K562 (cell line): ENCODE measurements around the gene GRAMD4. TPM values are rescaled to one million over a fixed set of nuclear protein-coding genes. Genes with fewer than 3 reads are reported as not detected.

Experiments
- ATAC-seq: fragments of 200-7000 bp; cut with Tn5 transposase; 3 replicates; pipeline ENCODE4 v1.9.1; 2020; ENCODE audit warnings: moderate library complexity
- BruUV-seq: library from RNA; stranded (reverse); fragments of 400-500 nt; replicated peaks from 2 replicates; lab custom pipeline; 2021; lab: Mats Ljungman, UMichigan
- CTCF ChIA-PET: fragments of 300-600 bp; formaldehyde crosslinking; extraction: SDS; loops from one replicate; lab custom pipeline; 2021; ENCODE audit warnings: low intra/inter-chr PET ratio; lab: Yijun Ruan, JAX
- POLR2A ChIA-PET: fragments of 300-600, 350-650 bp; sonication (Branson Sonifier 250); formaldehyde crosslinking; extraction: SDS; loops from one replicate; lab custom pipeline; 2021; ENCODE audit warnings: antibody characterized with exemption, inconsistent platforms; lab: Yijun Ruan, JAX
- DNase-seq, 4 experiments: peaks; one replicate each; pipeline versions ENCODE4 v3.0.0 to v3.0.0-alpha.2; 2011 to 2018; ENCODE audit warnings: low spot score in 3 of 4, mixed read lengths in 3 of 4; ENCODE audit errors: extremely low read depth in 1 of 4
- FAIRE-seq: peaks from 2 replicates; lab custom pipeline; 2011; peaks lifted over from hg19 to GRCh38; lab: Jason Lieb, UNC
- H2AFZ ChIP-seq: 2 replicates; pipeline ENCODE4 v1.6.0; 2011; ENCODE audit warnings: low read depth, low read length, control low read depth, inconsistent platforms
- H3K27ac ChIP-seq: fragments of 200-600 bp; 3 replicates; pipeline ENCODE4 v1.8.0; 2011; ENCODE audit warnings: low read depth, mild to moderate bottlenecking, control low read depth, inconsistent platforms, low read length, moderate library complexity, mixed read lengths; ENCODE audit errors: extremely low read depth
- H3K27me3 ChIP-seq, 2 experiments: fragments of 300-600 bp in 1 of 2; 2 replicates in 1 of 2; 3 replicates in 1 of 2; pipeline versions ENCODE4 v1.6.0 to v1.8.0; 2011; ENCODE audit warnings: inconsistent platforms in 2 of 2, low read length in 2 of 2, mild to moderate bottlenecking in 1 of 2, mixed read lengths in 1 of 2, moderate library complexity in 1 of 2; ENCODE audit not compliant: control insufficient read depth in 2 of 2, insufficient read depth in 2 of 2
- H3K36me3 ChIP-seq: fragments of 300-600 bp; 3 replicates; pipeline ENCODE4 v1.8.0; 2011; ENCODE audit warnings: mild to moderate bottlenecking, low read length, inconsistent platforms; ENCODE audit not compliant: control insufficient read depth, insufficient read depth
- H3K4me1 ChIP-seq, 2 experiments: fragments of 200-600 bp in 1 of 2; replicated peaks in 1 of 2; 2 replicates in 1 of 2; 3 replicates in 1 of 2; pipeline versions ENCODE4 v1.5.1 to v1.8.0; 2011; ENCODE audit warnings: inconsistent platforms in 2 of 2, low read length in 2 of 2, mild to moderate bottlenecking in 1 of 2, mixed read lengths in 1 of 2, moderate library complexity in 1 of 2; ENCODE audit not compliant: control insufficient read depth in 2 of 2, insufficient read depth in 2 of 2
- H3K4me2 ChIP-seq: 2 replicates; pipeline ENCODE4 v1.6.1; 2011; ENCODE audit warnings: low read length, control low read depth, inconsistent platforms, mixed read lengths; ENCODE audit not compliant: insufficient read depth
- H3K4me3 ChIP-seq: fragments of 200-600 bp; sonication (generic), shearing (Covaris generic); 2 replicates; pipeline ENCODE4 v1.5.1; 2016; ENCODE audit warnings: control low read depth, inconsistent platforms
- H3K79me2 ChIP-seq: fragments of 200-600 bp; 3 replicates; pipeline ENCODE4 v1.8.0; 2011; ENCODE audit warnings: low read length, inconsistent platforms; ENCODE audit not compliant: control insufficient read depth, insufficient read depth
- H3K9ac ChIP-seq, 2 experiments: 2 replicates each; pipeline versions ENCODE4 v1.6.0 to v1.6.1; 2011; ENCODE audit warnings: low read depth in 2 of 2, low read length in 2 of 2, control low read depth in 1 of 2, inconsistent platforms in 1 of 2, mild to moderate bottlenecking in 1 of 2, mixed read lengths in 1 of 2; ENCODE audit not compliant: insufficient read depth in 1 of 2
- H3K9me1 ChIP-seq: one replicate; pipeline ENCODE4 v1.6.0; 2011; ENCODE audit warnings: inconsistent platforms, mild to moderate bottlenecking, low read length, moderate library complexity; ENCODE audit not compliant: control insufficient read depth, insufficient read depth
- H3K9me3 ChIP-seq: replicated peaks from 2 replicates; pipeline ENCODE4 v1.5.1; 2011; ENCODE audit warnings: low read depth, low read length, inconsistent platforms; ENCODE audit not compliant: control insufficient read depth, insufficient read depth
- H4K20me1 ChIP-seq: replicated peaks from 2 replicates; pipeline ENCODE4 v1.6.1; 2011; ENCODE audit warnings: low read length, inconsistent platforms, mixed read lengths; ENCODE audit not compliant: control insufficient read depth, insufficient read depth
- CBX5 ChIP-seq: IDR thresholded peaks from 2 replicates; pipeline ENCODE4 v1.6.1; 2014; ENCODE audit warnings: low read depth, borderline replicate concordance
- ELF2 ChIP-seq: fragments of 250-450 bp; sonication (Bioruptor Pico); IDR thresholded peaks from 2 replicates; pipeline ENCODE4 v1.5.0; 2021; ENCODE audit warnings: mild to moderate bottlenecking
- ELF4 ChIP-seq: fragments of 450-650 bp; formaldehyde crosslinking; IDR thresholded peaks from 2 replicates; pipeline ENCODE4 v1.4.0; 2022; ENCODE audit warnings: missing genetic modification characterization
- GTF3C2 ChIP-seq: IDR thresholded peaks from 3 replicates; pipeline ENCODE4 v1.6.1; 2011; ENCODE audit warnings: borderline replicate concordance, mild to moderate bottlenecking, moderate library complexity; ENCODE audit not compliant: insufficient read length; ENCODE audit errors: extremely low read depth
- MED1 ChIP-seq: sonication (generic); formaldehyde crosslinking; IDR thresholded peaks from 2 replicates; pipeline ENCODE4 v1.8.1; 2023; ENCODE audit warnings: missing genetic modification reagents, borderline replicate concordance
- ZBTB5 ChIP-seq: fragments of 450-650 bp; IDR thresholded peaks from 2 replicates; pipeline ENCODE4 v1.6.1; 2017; ENCODE audit warnings: antibody characterized with exemption
- ZBTB7A ChIP-seq: IDR thresholded peaks from 2 replicates; pipeline ENCODE4 v1.6.1; 2011; ENCODE audit warnings: low read depth, mild to moderate bottlenecking, low read length, moderate library complexity, borderline replicate concordance; ENCODE audit not compliant: control insufficient read depth
- ZNF445 ChIP-seq: fragments of 250-450 bp; sonication (Bioruptor Pico); IDR thresholded peaks from 2 replicates; pipeline ENCODE4 v1.4.0; 2020; ENCODE audit warnings: low read depth, mild to moderate bottlenecking, moderate library complexity
- ZNF507 ChIP-seq: conservative IDR thresholded peaks from 2 replicates; pipeline ENCODE4 v1.6.1; 2017; ENCODE audit warnings: missing genetic modification characterization, missing compliant biosample characterization
- ZNF707 ChIP-seq: fragments of 250-450 bp; sonication (Bioruptor Pico); conservative IDR thresholded peaks from 2 replicates; pipeline ENCODE4 v1.8.0; 2022; ENCODE audit warnings: inconsistent platforms, mild to moderate bottlenecking, moderate library complexity
- WGBS: fragments of 100-300 bp; shearing (Covaris generic); methylation state at CpG from one replicate; pipeline ENCODE4 v1.1.6; 2016; ENCODE audit warnings: low coverage, mixed read lengths; ENCODE audit not compliant: insufficient coverage; ENCODE audit errors: missing lambda C conversion rate; 5-methylcytosine and 5-hydroxymethylcytosine counted together
- in situ Hi-C: fragments of 300-500 bp; cut with MboI; formaldehyde crosslinking; loops from 4 replicates; pipeline ENCODE4 v1.15.0; 2018; ENCODE audit warnings: inconsistent platforms, mixed read lengths
- intact Hi-C: fragments of 100-400 bp; cut with micrococcal nuclease; formaldehyde crosslinking; loops from 2 replicates; pipeline ENCODE4 v1.14.2; 2022
- polyA plus RNA-seq, 8 experiments: library from polyadenylated mRNA; depleted of rRNA in 4 of 8; stranded (reverse) in 5 of 8; unstranded in 3 of 8; fragments of >200 nt; fragmentation: Nextera tagmentation in 2 of 8; fragmentation: Illumina TruSeq in 1 of 8; extraction: Ambion mirVana in 2 of 8; extraction: Trizol in 1 of 8; gene quantifications; 2 replicates each; pipeline versions ENCODE4 v1.2.1 to v1.2.3, GENCODE V29; 2011 to 2014; ENCODE audit warnings: inconsistent platforms in 1 of 8, missing spikeins in 1 of 8
- total RNA-seq, 7 experiments: library from RNA; depleted of rRNA in 6 of 7; stranded (reverse); fragments of >200 nt in 6 of 7; fragmentation: Illumina TruSeq in 2 of 7; extraction: Trizol in 2 of 7; gene quantifications; 2 replicates each; pipeline versions ENCODE4 v1.2.1 to v1.2.3, GENCODE V29; 2011 to 2021; ENCODE audit warnings: low replicate concordance in 1 of 7
- TF ChIP-seq, protein P1 (sequence below), 2 experiments: IDR thresholded peaks; 2 replicates each; pipeline ENCODE4 v1.6.1; 2012; ENCODE audit warnings: improper control_type of control experiment in 2 of 2, low read depth in 2 of 2, low read length in 2 of 2, borderline replicate concordance in 1 of 2

The GRAMD4 gene
- total and polyA plus RNA-seq, 9 of the 15 experiments (the other 6 are each of a cell fraction or from before 2014, with no cell fraction given): 0.18 to 44.8 (median 18.6) TPM

GRCh38 chr22:46614025-46614931 is 5.9 kb upstream of the GRAMD4 start:
- Histone ChIP-seq H3K27ac (no peak overlapping the region), H3K79me2 (peaks cover 69% of the 10 kb centered on the region), H4K20me1 (no peaks in the 10 kb centered on the region), H3K27me3 (no peaks in the 10 kb centered on the region), H2AFZ (no peak overlapping the region), H3K36me3 (no peaks in the 10 kb centered on the region), H3K4me3 (no peak overlapping the region), H3K4me2 (no peak overlapping the region), H3K9me3 (peaks cover 1% of the 10 kb centered on the region; the same call in 1 of the 2 replicates), H3K9ac (no peak overlapping the region), H3K4me1 (peaks cover 0 to 47% of the 10 kb centered on the region in 2 experiments; a peak in 3 of 5 replicates), H3K9me1 (no peaks in the 10 kb centered on the region)
- WGBS: 91% methylated on average over 21 of the region's 31 CpGs
- intact Hi-C loops: no loop called here
- POLR2A ChIA-PET: no interaction called here
- FAIRE-seq (no peak), DNase-seq (no peak), ATAC-seq (no peak)
- BruUV-seq: no TSS peak
- in situ Hi-C loops: no loop called here
- CTCF ChIA-PET: no interaction called here
- no peak for TF ChIP-seq ZNF507
- TF ChIP-seq, protein P1, sequence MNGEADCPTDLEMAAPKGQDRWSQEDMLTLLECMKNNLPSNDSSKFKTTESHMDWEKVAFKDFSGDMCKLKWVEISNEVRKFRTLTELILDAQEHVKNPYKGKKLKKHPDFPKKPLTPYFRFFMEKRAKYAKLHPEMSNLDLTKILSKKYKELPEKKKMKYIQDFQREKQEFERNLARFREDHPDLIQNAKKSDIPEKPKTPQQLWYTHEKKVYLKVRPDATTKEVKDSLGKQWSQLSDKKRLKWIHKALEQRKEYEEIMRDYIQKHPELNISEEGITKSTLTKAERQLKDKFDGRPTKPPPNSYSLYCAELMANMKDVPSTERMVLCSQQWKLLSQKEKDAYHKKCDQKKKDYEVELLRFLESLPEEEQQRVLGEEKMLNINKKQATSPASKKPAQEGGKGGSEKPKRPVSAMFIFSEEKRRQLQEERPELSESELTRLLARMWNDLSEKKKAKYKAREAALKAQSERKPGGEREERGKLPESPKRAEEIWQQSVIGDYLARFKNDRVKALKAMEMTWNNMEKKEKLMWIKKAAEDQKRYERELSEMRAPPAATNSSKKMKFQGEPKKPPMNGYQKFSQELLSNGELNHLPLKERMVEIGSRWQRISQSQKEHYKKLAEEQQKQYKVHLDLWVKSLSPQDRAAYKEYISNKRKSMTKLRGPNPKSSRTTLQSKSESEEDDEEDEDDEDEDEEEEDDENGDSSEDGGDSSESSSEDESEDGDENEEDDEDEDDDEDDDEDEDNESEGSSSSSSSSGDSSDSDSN (IDR thresholded peaks at IDR 0.05; ENCODE audit: borderline replicate concordance in 1 of 2, low read depth in 2 of 2, low read length in 2 of 2): no peak
- TF ChIP-seq ELF4 (CRISPR knock-in tag): no peak
- TF ChIP-seq ZBTB7A: no peak
- TF ChIP-seq CBX5: no peak
- no peak for TF ChIP-seq ZNF445 (CRISPR knock-in tag)
- no peak for TF ChIP-seq ZBTB5
- no peak for TF ChIP-seq ZNF707 (CRISPR knock-in tag)
- no peak for TF ChIP-seq ELF2 (CRISPR knock-in tag)
- no peak for TF ChIP-seq GTF3C2
- no peak for TF ChIP-seq MED1
